ENCODE results near the gene ARL14EP. TPM values are rescaled to one million over a fixed set of nuclear protein-coding genes. Genes with fewer than 3 reads are reported as not detected.

Gene ARL14EP
- polyA plus RNA-seq, 1 donor from 2014 or later = 44.5 TPM

DNA sequence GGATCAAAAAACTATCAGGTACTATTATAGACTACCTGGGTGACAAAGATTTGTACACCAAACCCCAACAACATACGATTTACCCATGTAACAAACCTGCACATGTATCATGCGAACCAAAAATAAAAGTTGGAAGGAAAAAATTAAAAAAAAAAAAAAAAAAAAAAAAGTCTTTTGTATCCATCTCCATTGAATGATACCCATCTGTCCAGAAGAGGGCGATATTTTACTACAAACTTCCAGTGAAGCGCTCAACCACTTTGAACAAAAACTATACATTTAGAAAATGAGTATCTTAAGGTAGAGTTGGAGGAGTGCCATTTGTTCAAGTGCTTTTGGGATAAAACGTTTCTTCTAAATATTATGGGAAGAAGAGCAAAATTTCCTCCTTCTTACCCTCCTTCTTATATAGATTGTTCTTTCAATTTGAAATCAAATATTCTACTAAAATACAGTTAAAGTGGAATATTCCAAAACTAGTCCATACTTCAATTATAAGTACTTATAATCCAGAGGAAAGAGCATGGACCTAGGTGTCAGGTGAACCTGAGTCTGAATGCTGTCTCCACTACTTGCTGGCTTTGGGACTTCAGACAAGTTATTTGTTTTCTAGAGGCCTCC lies 23.3 kb downstream of the ARL14EP start:
- no peaks in the 10 kb centered on the region for H3K79me2 ChIP-seq (replicated peaks; ENCODE audit: insufficient read depth, low read length)
- TF ChIP-seq, protein P1, sequence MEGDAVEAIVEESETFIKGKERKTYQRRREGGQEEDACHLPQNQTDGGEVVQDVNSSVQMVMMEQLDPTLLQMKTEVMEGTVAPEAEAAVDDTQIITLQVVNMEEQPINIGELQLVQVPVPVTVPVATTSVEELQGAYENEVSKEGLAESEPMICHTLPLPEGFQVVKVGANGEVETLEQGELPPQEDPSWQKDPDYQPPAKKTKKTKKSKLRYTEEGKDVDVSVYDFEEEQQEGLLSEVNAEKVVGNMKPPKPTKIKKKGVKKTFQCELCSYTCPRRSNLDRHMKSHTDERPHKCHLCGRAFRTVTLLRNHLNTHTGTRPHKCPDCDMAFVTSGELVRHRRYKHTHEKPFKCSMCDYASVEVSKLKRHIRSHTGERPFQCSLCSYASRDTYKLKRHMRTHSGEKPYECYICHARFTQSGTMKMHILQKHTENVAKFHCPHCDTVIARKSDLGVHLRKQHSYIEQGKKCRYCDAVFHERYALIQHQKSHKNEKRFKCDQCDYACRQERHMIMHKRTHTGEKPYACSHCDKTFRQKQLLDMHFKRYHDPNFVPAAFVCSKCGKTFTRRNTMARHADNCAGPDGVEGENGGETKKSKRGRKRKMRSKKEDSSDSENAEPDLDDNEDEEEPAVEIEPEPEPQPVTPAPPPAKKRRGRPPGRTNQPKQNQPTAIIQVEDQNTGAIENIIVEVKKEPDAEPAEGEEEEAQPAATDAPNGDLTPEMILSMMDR (IDR thresholded peaks at IDR 0.05; ENCODE audit: poor library complexity, severe bottlenecking) = peak; percentile 79
- TF ChIP-seq RAD21 (conservative IDR thresholded peaks at IDR 0.05) (peak; percentile 84), SMC3 (conservative IDR thresholded peaks at IDR 0.05; ENCODE audit: poor library complexity) (peak; percentile 92), TAF1 (IDR thresholded peaks at IDR 0.05; ENCODE audit: low read depth) (no peak)
- H4K20me1 ChIP-seq (ENCODE audit: insufficient read depth) = no peaks in the 10 kb centered on the region
- H3K36me3 ChIP-seq (ENCODE audit: insufficient read depth, low read length) = no peaks in the 10 kb centered on the region
- no peaks in the 10 kb centered on the region for H3K9me3 ChIP-seq (ENCODE audit: low read length)
- no peak overlapping the region for H2AFZ ChIP-seq (ENCODE audit: low read depth, low read length)
- no peaks in the 10 kb centered on the region for H3F3A ChIP-seq (ENCODE audit: insufficient read depth, low read length, poor library complexity, severe bottlenecking)
- H3K9ac ChIP-seq (ENCODE audit: low read length) = no peak overlapping the region
- H3K4me3 ChIP-seq (ENCODE audit: low read length) = no peak overlapping the region
- no peak overlapping the region for H3K4me2 ChIP-seq (ENCODE audit: low read length)
- H3K9me2 ChIP-seq (ENCODE audit: insufficient read depth, low read length) = no peaks in the 10 kb centered on the region
- no peaks in the 10 kb centered on the region for H3K27me3 ChIP-seq (ENCODE audit: insufficient read depth, low read depth, low read length)
- no peak overlapping the region for H3K27ac ChIP-seq (ENCODE audit: low read length)

DNA sequence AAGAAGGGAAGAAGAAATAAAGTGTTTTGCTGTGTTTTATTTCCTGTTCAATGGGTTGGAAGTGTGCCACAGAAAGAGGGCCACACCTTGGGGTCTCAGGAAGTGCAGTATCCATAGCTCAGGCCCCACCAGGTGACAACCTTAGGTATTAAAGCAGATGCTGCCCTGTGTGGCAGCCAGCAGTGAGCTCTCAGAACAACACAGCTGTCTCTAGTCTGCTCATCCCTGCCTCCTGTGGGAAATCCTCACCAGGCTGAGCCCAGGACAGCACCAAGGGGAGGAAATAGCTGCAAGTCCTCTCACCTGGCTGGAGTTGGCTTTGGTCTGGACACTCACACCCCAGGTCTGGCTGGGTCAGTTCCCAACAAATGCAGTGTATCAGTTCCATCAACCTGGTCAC lies 25.1 kb downstream of the ARL14EP start:
- no peak for TF ChIP-seq SMC3 (conservative IDR thresholded peaks at IDR 0.05; ENCODE audit: poor library complexity)
- TF ChIP-seq MXI1 (conservative IDR thresholded peaks at IDR 0.05; ENCODE audit: poor library complexity, severe bottlenecking) = no peak
- TF ChIP-seq TAF1 (IDR thresholded peaks at IDR 0.05; ENCODE audit: low read depth) = no peak
- TF ChIP-seq RAD21 (conservative IDR thresholded peaks at IDR 0.05) = no peak
- TF ChIP-seq POLR2AphosphoS5 (IDR thresholded peaks at IDR 0.05) = no peak
- TF ChIP-seq, protein P2, sequence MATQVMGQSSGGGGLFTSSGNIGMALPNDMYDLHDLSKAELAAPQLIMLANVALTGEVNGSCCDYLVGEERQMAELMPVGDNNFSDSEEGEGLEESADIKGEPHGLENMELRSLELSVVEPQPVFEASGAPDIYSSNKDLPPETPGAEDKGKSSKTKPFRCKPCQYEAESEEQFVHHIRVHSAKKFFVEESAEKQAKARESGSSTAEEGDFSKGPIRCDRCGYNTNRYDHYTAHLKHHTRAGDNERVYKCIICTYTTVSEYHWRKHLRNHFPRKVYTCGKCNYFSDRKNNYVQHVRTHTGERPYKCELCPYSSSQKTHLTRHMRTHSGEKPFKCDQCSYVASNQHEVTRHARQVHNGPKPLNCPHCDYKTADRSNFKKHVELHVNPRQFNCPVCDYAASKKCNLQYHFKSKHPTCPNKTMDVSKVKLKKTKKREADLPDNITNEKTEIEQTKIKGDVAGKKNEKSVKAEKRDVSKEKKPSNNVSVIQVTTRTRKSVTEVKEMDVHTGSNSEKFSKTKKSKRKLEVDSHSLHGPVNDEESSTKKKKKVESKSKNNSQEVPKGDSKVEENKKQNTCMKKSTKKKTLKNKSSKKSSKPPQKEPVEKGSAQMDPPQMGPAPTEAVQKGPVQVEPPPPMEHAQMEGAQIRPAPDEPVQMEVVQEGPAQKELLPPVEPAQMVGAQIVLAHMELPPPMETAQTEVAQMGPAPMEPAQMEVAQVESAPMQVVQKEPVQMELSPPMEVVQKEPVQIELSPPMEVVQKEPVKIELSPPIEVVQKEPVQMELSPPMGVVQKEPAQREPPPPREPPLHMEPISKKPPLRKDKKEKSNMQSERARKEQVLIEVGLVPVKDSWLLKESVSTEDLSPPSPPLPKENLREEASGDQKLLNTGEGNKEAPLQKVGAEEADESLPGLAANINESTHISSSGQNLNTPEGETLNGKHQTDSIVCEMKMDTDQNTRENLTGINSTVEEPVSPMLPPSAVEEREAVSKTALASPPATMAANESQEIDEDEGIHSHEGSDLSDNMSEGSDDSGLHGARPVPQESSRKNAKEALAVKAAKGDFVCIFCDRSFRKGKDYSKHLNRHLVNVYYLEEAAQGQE (IDR thresholded peaks at IDR 0.05; ENCODE audit: borderline replicate concordance) = no peak
- TF ChIP-seq, protein P1 (IDR thresholded peaks at IDR 0.05; ENCODE audit: poor library complexity, severe bottlenecking) = no peak
- no peak for TF ChIP-seq EP300 (conservative IDR thresholded peaks at IDR 0.05; ENCODE audit: poor library complexity, severe bottlenecking)
- no peak for TF ChIP-seq EZH2 (IDR thresholded peaks at IDR 0.05; ENCODE audit: borderline replicate concordance, insufficient read depth, low read length, poor library complexity, severe bottlenecking)
- H2AFZ ChIP-seq (ENCODE audit: low read depth, low read length) = no peak overlapping the region
- H3K4me2 ChIP-seq (ENCODE audit: low read length) = no peak overlapping the region
- no peaks in the 10 kb centered on the region for H3K27me3 ChIP-seq (ENCODE audit: insufficient read depth, low read depth, low read length)
- no peaks in the 10 kb centered on the region for H4K20me1 ChIP-seq (ENCODE audit: insufficient read depth)
- H3K9me3 ChIP-seq (ENCODE audit: low read length) = no peaks in the 10 kb centered on the region
- no peak overlapping the region for H3K4me3 ChIP-seq (ENCODE audit: low read length)
- no peaks in the 10 kb centered on the region for H3K9me2 ChIP-seq (ENCODE audit: insufficient read depth, low read length)
- no peaks in the 10 kb centered on the region for H3K79me2 ChIP-seq (replicated peaks; ENCODE audit: insufficient read depth, low read length)
- H3K9ac ChIP-seq (ENCODE audit: low read length) = no peak overlapping the region
- H3K27ac ChIP-seq (ENCODE audit: low read length) = no peak overlapping the region
- H3K36me3 ChIP-seq (ENCODE audit: insufficient read depth, low read length) = no peaks in the 10 kb centered on the region
- no peaks in the 10 kb centered on the region for H3F3A ChIP-seq (ENCODE audit: insufficient read depth, low read length, poor library complexity, severe bottlenecking)

Data from neural cell (in vitro differentiated cells).